HG03045 (cell line): ENCODE measurements around the gene CARM1.

Source experiments
- ATAC-seq: cut with Tn5 transposase; IDR thresholded peaks from one replicate; pipeline ENCODE4 v1.9.1; 2021; ENCODE audit warnings: mild to moderate bottlenecking, moderate library complexity; ENCODE audit not compliant: unreplicated experiment

Gene CARM1

DNA sequence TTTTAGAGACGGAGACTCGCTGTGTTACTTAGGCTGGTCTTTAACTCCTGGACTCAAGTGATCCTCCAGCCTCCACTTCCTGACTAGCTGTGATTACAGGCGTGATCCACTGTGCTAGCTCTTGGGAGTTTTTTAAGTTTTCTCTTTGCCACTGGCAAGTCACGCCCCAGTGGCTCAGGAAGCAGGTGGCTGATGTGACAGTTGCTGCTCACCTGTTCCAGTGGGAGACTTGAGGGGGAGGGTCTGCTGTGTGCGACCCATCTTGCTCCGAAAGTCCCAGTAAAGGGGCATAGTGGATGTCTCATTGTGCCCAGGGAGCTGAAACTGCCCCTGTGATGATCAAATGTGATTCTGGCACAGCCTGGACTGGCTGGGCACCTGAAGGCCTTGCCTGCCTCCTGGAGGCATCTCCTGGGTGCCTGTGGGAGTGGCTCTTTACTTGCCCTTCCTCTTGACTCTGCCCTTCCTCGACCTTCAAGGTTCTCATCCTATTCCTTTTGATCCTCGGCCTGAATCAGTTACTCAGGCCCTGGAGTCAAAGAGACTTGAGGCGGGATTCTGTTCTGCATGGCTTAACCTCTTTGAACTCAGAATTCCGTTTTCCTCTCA, 97.3 kb downstream of the CARM1 start:
- ATAC-seq: no peak

GRCh38 chr19:10971107-10971726, 99.9 kb downstream of the CARM1 start:
- ATAC-seq: no peak
